Measurements from ENCODE around the gene COCH.

DNA sequence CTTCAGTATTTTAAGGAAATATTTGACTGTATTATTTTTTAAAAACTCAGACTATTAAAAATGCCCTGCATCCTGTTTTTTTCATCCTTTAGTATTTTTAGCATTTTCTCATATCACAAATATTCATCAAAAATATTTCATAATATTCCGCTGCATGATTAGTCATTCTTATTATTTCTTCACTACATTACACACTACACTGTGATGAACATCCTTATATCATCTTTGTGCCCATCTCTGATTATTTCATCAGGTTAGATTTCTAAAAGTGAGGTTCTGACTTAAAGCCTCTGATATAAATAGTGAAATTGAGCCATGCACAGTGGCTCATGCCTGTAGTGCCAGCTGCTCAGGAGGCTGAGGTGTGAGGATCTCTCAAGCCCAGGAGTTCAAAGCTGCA lies 8.1 kb downstream of the COCH start:
- TF ChIP-seq, protein P1, sequence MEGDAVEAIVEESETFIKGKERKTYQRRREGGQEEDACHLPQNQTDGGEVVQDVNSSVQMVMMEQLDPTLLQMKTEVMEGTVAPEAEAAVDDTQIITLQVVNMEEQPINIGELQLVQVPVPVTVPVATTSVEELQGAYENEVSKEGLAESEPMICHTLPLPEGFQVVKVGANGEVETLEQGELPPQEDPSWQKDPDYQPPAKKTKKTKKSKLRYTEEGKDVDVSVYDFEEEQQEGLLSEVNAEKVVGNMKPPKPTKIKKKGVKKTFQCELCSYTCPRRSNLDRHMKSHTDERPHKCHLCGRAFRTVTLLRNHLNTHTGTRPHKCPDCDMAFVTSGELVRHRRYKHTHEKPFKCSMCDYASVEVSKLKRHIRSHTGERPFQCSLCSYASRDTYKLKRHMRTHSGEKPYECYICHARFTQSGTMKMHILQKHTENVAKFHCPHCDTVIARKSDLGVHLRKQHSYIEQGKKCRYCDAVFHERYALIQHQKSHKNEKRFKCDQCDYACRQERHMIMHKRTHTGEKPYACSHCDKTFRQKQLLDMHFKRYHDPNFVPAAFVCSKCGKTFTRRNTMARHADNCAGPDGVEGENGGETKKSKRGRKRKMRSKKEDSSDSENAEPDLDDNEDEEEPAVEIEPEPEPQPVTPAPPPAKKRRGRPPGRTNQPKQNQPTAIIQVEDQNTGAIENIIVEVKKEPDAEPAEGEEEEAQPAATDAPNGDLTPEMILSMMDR (IDR thresholded peaks at IDR 0.05): no peak
- TF ChIP-seq POLR2A (IDR thresholded peaks at IDR 0.05) (no peak), EP300 (IDR thresholded peaks at IDR 0.05) (no peak)

Measured in suprapubic skin (tissue), 3 donors.